Smooth muscle cell (in vitro differentiated cells): Measurements from ENCODE around the gene U2AF1L4. TPM values are rescaled to one million over a fixed set of nuclear protein-coding genes. Genes with fewer than 3 reads are reported as not detected.

Experiments
- DNase-seq: peaks from one replicate; lab custom pipeline; 2025; ENCODE audit not compliant: unreplicated experiment; lab: John Stamatoyannopoulos, UW
- H2AFZ ChIP-seq: fragments of 200-600 bp; sonication (generic); 2 replicates; pipeline ENCODE4 v1.6.0; 2016; ENCODE audit warnings: antibody characterized with exemption, low read depth, mild to moderate bottlenecking
- H3F3A ChIP-seq: fragments of 200-600 bp; sonication (generic); 2 replicates; pipeline ENCODE4 v1.6.0; 2017; ENCODE audit warnings: antibody characterized with exemption, low read depth
- H3K27ac ChIP-seq: fragments of 200-600 bp; sonication (generic); 2 replicates; pipeline ENCODE4 v1.5.1; 2016; ENCODE audit warnings: low read depth, mild to moderate bottlenecking
- H3K27me3 ChIP-seq: fragments of 200-600 bp; sonication (generic); 2 replicates; pipeline ENCODE4 v1.6.1; 2016; ENCODE audit warnings: low read depth, mild to moderate bottlenecking
- H3K36me3 ChIP-seq: fragments of 200-600 bp; sonication (generic); 2 replicates; pipeline ENCODE4 v1.5.1; 2016; ENCODE audit warnings: low read depth
- H3K4me1 ChIP-seq: fragments of 200-600 bp; sonication (generic); 2 replicates; pipeline ENCODE4 v1.5.1; 2016; ENCODE audit warnings: low read depth
- H3K4me2 ChIP-seq: fragments of 200-600 bp; sonication (generic); 2 replicates; pipeline ENCODE4 v1.6.0; 2016; ENCODE audit warnings: mild to moderate bottlenecking
- H3K4me3 ChIP-seq: fragments of 200-600 bp; sonication (generic); 2 replicates; pipeline ENCODE4 v1.5.1; 2016; ENCODE audit warnings: mild to moderate bottlenecking
- H3K79me2 ChIP-seq: fragments of 200-600 bp; sonication (generic); 2 replicates; pipeline ENCODE4 v1.6.0; 2016; ENCODE audit warnings: low read depth, mild to moderate bottlenecking
- H3K9ac ChIP-seq: fragments of 200-600 bp; sonication (generic); 2 replicates; pipeline ENCODE4 v1.6.0; 2016; ENCODE audit warnings: low read depth
- H3K9me3 ChIP-seq: fragments of 200-600 bp; sonication (generic); replicated peaks from 2 replicates; pipeline ENCODE4 v1.5.1; 2016; ENCODE audit warnings: low read depth
- H4K20me1 ChIP-seq: fragments of 200-600 bp; sonication (generic); 2 replicates; pipeline ENCODE4 v1.6.0; 2016; ENCODE audit warnings: low read depth
- WGBS: methylation state at CpG from one replicate; pipeline ENCODE4 v1.1.7; 2016; ENCODE audit warnings: low lambda C conversion rate; 5-methylcytosine and 5-hydroxymethylcytosine counted together
- polyA plus RNA-seq: library from polyadenylated mRNA; unstranded; fragments of >200 nt; fragmentation: Nextera tagmentation; extraction: Ambion mirVana; gene quantifications from 2 replicates; pipeline ENCODE4 v1.2.1, GENCODE V29; 2016
- total RNA-seq: library from RNA; depleted of rRNA; stranded (reverse); fragments of >200 nt; gene quantifications from 2 replicates; pipeline ENCODE4 v1.2.3, GENCODE V29; 2014
- TF ChIP-seq, protein P1 (sequence below): fragments of 200-600 bp; sonication (generic); IDR thresholded peaks from 2 replicates; pipeline ENCODE4 v1.5.1; 2017; ENCODE audit warnings: borderline replicate concordance, mild to moderate bottlenecking, antibody characterized with exemption; ENCODE audit not compliant: insufficient read depth, poor library complexity, severe bottlenecking

U2AF1L4 gene
- total and polyA plus RNA-seq, 2 experiments from 2014 or later: 14.6 to 29.3 TPM

DNA sequence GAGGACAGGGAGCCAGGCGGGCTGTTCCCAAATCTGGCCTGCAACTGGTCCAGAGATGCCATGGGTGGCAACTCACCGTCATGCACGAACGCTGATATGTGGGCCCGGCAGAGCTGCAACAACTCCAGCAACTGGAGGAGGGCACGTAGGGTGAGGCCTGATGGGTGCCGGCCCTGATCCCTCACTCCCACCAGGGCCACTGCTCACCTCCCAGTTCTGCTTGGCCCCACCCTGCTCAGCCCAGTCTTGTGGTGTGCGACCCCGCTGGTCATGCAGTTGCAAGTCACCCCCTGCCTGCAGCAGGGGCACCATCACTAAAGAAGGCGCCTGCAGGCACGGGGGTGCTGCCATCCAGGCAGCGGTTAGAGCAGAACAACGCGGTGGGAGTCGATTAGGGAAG is 47.1 kb upstream of the U2AF1L4 start:
- no peak for DNase-seq
- no peak overlapping the region for H3K9ac ChIP-seq
- no peaks in the 10 kb centered on the region for H3K9me3 ChIP-seq
- H3F3A ChIP-seq: no peaks in the 10 kb centered on the region
- no peak overlapping the region for H3K4me3 ChIP-seq
- no peak overlapping the region for H2AFZ ChIP-seq
- H3K27ac ChIP-seq: no peak overlapping the region
- H3K4me2 ChIP-seq: no peak overlapping the region
- WGBS: 91% methylated on average over 15 of the region's 15 CpGs
- peaks cover 14% of the 10 kb centered on the region for H3K27me3 ChIP-seq
- TF ChIP-seq, protein P1, sequence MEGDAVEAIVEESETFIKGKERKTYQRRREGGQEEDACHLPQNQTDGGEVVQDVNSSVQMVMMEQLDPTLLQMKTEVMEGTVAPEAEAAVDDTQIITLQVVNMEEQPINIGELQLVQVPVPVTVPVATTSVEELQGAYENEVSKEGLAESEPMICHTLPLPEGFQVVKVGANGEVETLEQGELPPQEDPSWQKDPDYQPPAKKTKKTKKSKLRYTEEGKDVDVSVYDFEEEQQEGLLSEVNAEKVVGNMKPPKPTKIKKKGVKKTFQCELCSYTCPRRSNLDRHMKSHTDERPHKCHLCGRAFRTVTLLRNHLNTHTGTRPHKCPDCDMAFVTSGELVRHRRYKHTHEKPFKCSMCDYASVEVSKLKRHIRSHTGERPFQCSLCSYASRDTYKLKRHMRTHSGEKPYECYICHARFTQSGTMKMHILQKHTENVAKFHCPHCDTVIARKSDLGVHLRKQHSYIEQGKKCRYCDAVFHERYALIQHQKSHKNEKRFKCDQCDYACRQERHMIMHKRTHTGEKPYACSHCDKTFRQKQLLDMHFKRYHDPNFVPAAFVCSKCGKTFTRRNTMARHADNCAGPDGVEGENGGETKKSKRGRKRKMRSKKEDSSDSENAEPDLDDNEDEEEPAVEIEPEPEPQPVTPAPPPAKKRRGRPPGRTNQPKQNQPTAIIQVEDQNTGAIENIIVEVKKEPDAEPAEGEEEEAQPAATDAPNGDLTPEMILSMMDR: no peak
- no peaks in the 10 kb centered on the region for H3K4me1 ChIP-seq
- no peaks in the 10 kb centered on the region for H4K20me1 ChIP-seq
- no peaks in the 10 kb centered on the region for H3K36me3 ChIP-seq
- H3K79me2 ChIP-seq: no peaks in the 10 kb centered on the region

- no peaks in the 10 kb centered on the region for H4K20me1 ChIP-seq
- H3K36me3 ChIP-seq: no peaks in the 10 kb centered on the region
- DNase-seq: no peak
- no peak overlapping the region for H3K27ac ChIP-seq
- H3K4me3 ChIP-seq: no peak overlapping the region
- peaks cover 10% of the 10 kb centered on the region for H3K27me3 ChIP-seq
- H3F3A ChIP-seq: no peaks in the 10 kb centered on the region
- WGBS: 96% methylated on average over 7 of the region's 9 CpGs
- TF ChIP-seq, protein P1: no peak
- no peak overlapping the region for H3K4me2 ChIP-seq
- no peak overlapping the region for H2AFZ ChIP-seq
- no peak overlapping the region for H3K9ac ChIP-seq
- no peaks in the 10 kb centered on the region for H3K9me3 ChIP-seq
- H3K4me1 ChIP-seq: no peaks in the 10 kb centered on the region
- H3K79me2 ChIP-seq: no peaks in the 10 kb centered on the region
Observed at GRCh38 chr19:35791814-35792279, 46.6 kb upstream of the U2AF1L4 start.

GRCh38 chr19:35790981-35791813 is 46.0 kb upstream of the U2AF1L4 start:
- Histone ChIP-seq H3K4me1 (no peaks in the 10 kb centered on the region), H3K4me2 (no peak overlapping the region), H3F3A (no peaks in the 10 kb centered on the region), H3K4me3 (no peak overlapping the region), H3K27me3 (peaks cover 3% of the 10 kb centered on the region), H2AFZ (no peak overlapping the region), H3K9ac (no peak overlapping the region), H3K27ac (no peak overlapping the region), H4K20me1 (no peaks in the 10 kb centered on the region), H3K9me3 (no peaks in the 10 kb centered on the region), H3K79me2 (no peaks in the 10 kb centered on the region), H3K36me3 (no peaks in the 10 kb centered on the region)
- no peak for DNase-seq
- 78% methylated on average over 18 of the region's 20 CpGs for WGBS
- TF ChIP-seq, protein P1: no peak
